ENCODE measurements around the gene VPS13C.
"Not testable (repeated sequence)": the region's sequence is repeated elsewhere in the genome, so short reads cannot be mapped to it uniquely, and the experiment has no call there.

Gene VPS13C

GRCh38 chr15:62071711-62072308, 11.6 kb upstream of the VPS13C start:
- in situ Hi-C loops (cut with MboI; ENCODE audit: low sequenced_read_pairs): no loop called here

- in situ Hi-C loops (cut with MboI; ENCODE audit: low sequenced_read_pairs): no loop called here
Measured at GRCh38 chr15:62069551-62069950, 9.3 kb upstream of the VPS13C start.

- in situ Hi-C loops (cut with MboI; ENCODE audit: low sequenced_read_pairs): no loop called here
Measured at GRCh38 chr15:62068810-62069167, 8.5 kb upstream of the VPS13C start.

GRCh38 chr15:62068071-62068809, 8.0 kb upstream of the VPS13C start:
- in situ Hi-C loops (cut with MboI; ENCODE audit: low sequenced_read_pairs): no loop called here

GRCh38 chr15:62067448-62068044, 7.3 kb upstream of the VPS13C start:
- in situ Hi-C loops (cut with MboI; ENCODE audit: low sequenced_read_pairs): no loop called here

- in situ Hi-C loops (cut with MboI; ENCODE audit: low sequenced_read_pairs): no loop called here
Measured at GRCh38 chr15:62066663-62067447, 6.6 kb upstream of the VPS13C start, which contains the start of gene C2CD4A. Gene C2CD4A, plus strand, starts transcription at chr15:62066977. Its CDS starts 637 bp downstream, at chr15:62067614.

GRCh38 chr15:62063825-62064635, 3.8 kb upstream of the VPS13C start:
- in situ Hi-C loops (cut with MboI; ENCODE audit: low sequenced_read_pairs): no loop called here

GRCh38 chr15:62060896-62061280, 641 bp upstream of the VPS13C start:
- in situ Hi-C loops (cut with MboI; ENCODE audit: low sequenced_read_pairs): no loop called here

- in situ Hi-C loops (cut with MboI; ENCODE audit: low sequenced_read_pairs): no loop called here
Measured at GRCh38 chr15:62059816-62060112, 483 bp downstream of the VPS13C start.

GRCh38 chr15:62059108-62059815, 985 bp downstream of the VPS13C start:
- in situ Hi-C loops (cut with MboI; ENCODE audit: low sequenced_read_pairs): no loop called here

- in situ Hi-C loops (cut with MboI; ENCODE audit: low sequenced_read_pairs): no loop called here
Measured at GRCh38 chr15:62058327-62059028, 1.8 kb downstream of the VPS13C start.

- in situ Hi-C loops (cut with MboI; ENCODE audit: low sequenced_read_pairs): no loop called here
Measured at GRCh38 chr15:62057341-62057980, 2.8 kb downstream of the VPS13C start.

GRCh38 chr15:62054979-62055378, 5.3 kb downstream of the VPS13C start:
- in situ Hi-C loops (cut with MboI; ENCODE audit: low sequenced_read_pairs): no loop called here

GRCh38 chr15:62053439-62054085, 6.7 kb downstream of the VPS13C start:
- in situ Hi-C loops (cut with MboI; ENCODE audit: low sequenced_read_pairs): no loop called here

- in situ Hi-C loops (cut with MboI; ENCODE audit: low sequenced_read_pairs): no loop called here
Measured at GRCh38 chr15:62052713-62053112, 7.5 kb downstream of the VPS13C start.

- in situ Hi-C loops (cut with MboI; ENCODE audit: low sequenced_read_pairs): no loop called here
Measured at GRCh38 chr15:62051166-62051565, 9.1 kb downstream of the VPS13C start.

GRCh38 chr15:62050115-62050514, 10.1 kb downstream of the VPS13C start:
- in situ Hi-C loops (cut with MboI; ENCODE audit: low sequenced_read_pairs): no loop called here

GRCh38 chr15:62048254-62048653, 12.0 kb downstream of the VPS13C start:
- in situ Hi-C loops (cut with MboI; ENCODE audit: low sequenced_read_pairs): not testable (repeated sequence)

All from hTERT RPE-1 (cell line).